Measurements from ENCODE around the gene NME7.

- TF ChIP-seq CTCF (IDR thresholded peaks at IDR 0.05 in 8 of 11, conservative IDR thresholded peaks at IDR 0.05 in 3 of 11) (no peak), POLR2AphosphoS5 (IDR thresholded peaks at IDR 0.05) (no peak)
These were observed 79.6 kb downstream of the NME7 start for GRCh38 chr1:169288011-169288414.
